ENCODE measurements around the gene OSBPL1A.

The OSBPL1A gene

GRCh38 chr18:24187689-24188088 lies 209.9 kb downstream of the OSBPL1A start:
- Histone ChIP-seq H3K4me1 (ENCODE audit: low read length) (peaks cover 51% of the 10 kb centered on the region), H3K4me3 (ENCODE audit: low read length) (no peak overlapping the region), H3K27me3 (ENCODE audit: low read depth, low read length) (peaks cover 20% of the 10 kb centered on the region), H3K4me2 (ENCODE audit: low read length) (peak overlapping the region; percentile 92), H4K20me1 (ENCODE audit: insufficient read depth, low read length) (no peaks in the 10 kb centered on the region), H3K36me3 (replicated peaks; ENCODE audit: low read depth, low read length) (no peaks in the 10 kb centered on the region), H2AFZ (ENCODE audit: low read depth, low read length) (no peak overlapping the region), H3K9ac (ENCODE audit: low read length) (no peak overlapping the region), H3K79me2 (ENCODE audit: low read length) (no peaks in the 10 kb centered on the region), H3K27ac (ENCODE audit: low read length) (no peak overlapping the region), H3K9me3 (ENCODE audit: insufficient read depth, low read length) (no peaks in the 10 kb centered on the region)
- no peak for TF ChIP-seq EZH2phosphoT487 (IDR thresholded peaks at IDR 0.05; ENCODE audit: low read depth)
- TF ChIP-seq, protein P1, sequence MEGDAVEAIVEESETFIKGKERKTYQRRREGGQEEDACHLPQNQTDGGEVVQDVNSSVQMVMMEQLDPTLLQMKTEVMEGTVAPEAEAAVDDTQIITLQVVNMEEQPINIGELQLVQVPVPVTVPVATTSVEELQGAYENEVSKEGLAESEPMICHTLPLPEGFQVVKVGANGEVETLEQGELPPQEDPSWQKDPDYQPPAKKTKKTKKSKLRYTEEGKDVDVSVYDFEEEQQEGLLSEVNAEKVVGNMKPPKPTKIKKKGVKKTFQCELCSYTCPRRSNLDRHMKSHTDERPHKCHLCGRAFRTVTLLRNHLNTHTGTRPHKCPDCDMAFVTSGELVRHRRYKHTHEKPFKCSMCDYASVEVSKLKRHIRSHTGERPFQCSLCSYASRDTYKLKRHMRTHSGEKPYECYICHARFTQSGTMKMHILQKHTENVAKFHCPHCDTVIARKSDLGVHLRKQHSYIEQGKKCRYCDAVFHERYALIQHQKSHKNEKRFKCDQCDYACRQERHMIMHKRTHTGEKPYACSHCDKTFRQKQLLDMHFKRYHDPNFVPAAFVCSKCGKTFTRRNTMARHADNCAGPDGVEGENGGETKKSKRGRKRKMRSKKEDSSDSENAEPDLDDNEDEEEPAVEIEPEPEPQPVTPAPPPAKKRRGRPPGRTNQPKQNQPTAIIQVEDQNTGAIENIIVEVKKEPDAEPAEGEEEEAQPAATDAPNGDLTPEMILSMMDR (IDR thresholded peaks at IDR 0.05; ENCODE audit: low read depth, low read length), result no peak

DNA sequence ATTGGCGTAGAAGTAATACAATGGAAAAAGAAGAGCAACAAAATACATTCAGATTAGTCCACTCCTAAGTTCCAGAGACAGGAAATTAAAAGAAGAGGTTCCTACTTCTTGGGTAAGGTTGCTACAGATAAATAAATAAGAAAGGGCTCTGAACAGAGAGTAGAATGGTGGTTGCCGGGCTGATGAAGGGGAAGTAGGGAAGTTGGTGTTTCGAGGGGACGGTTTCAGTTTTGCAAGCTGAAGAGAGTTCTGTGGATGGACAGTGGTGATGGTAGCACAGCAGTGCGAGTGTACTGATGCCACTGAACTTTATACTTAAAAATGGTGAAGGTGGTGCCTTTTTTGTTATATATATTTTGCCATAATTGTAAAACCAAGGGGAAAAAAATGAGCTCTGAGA lies 210.6 kb downstream of the OSBPL1A start:
- Histone ChIP-seq H3K79me2 (ENCODE audit: low read length) (no peaks in the 10 kb centered on the region), H3K4me2 (ENCODE audit: low read length) (peak overlapping the region; percentile 92), H4K20me1 (ENCODE audit: insufficient read depth, low read length) (no peaks in the 10 kb centered on the region), H3K9me3 (ENCODE audit: insufficient read depth, low read length) (no peaks in the 10 kb centered on the region), H3K4me3 (ENCODE audit: low read length) (peak overlapping the region; percentile 55), H3K4me1 (ENCODE audit: low read length) (peaks cover 46% of the 10 kb centered on the region), H3K27ac (ENCODE audit: low read length) (no peak overlapping the region), H3K36me3 (replicated peaks; ENCODE audit: low read depth, low read length) (no peaks in the 10 kb centered on the region), H3K27me3 (ENCODE audit: low read depth, low read length) (peaks cover 14% of the 10 kb centered on the region), H2AFZ (ENCODE audit: low read depth, low read length) (no peak overlapping the region), H3K9ac (ENCODE audit: low read length) (peak overlapping the region; percentile 23; the same call in 1 of the 2 replicates)
- no peak for TF ChIP-seq EZH2phosphoT487 (IDR thresholded peaks at IDR 0.05; ENCODE audit: low read depth)
- TF ChIP-seq, protein P1 (IDR thresholded peaks at IDR 0.05; ENCODE audit: low read depth, low read length), result no peak

DNA sequence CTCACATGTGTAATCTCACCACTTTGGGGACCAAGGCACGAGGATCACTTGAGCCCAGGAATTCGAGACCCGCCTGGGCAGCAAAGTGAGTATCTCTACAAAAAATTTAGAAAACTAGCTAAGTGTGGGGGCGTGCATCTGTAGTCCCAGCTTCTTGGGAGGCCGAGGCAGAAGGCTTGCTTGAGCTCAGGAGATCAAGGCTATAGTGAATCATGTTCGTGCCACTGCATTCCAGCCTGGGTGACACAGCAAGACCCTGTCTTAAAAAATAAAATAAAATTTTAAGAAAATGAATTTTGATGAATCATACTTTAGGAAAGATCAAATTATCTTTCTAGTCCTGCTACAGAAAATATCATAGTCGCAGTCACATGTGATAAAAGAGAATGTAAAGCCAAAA lies 211.8 kb downstream of the OSBPL1A start:
- Histone ChIP-seq H3K36me3 (replicated peaks; ENCODE audit: low read depth, low read length) (no peaks in the 10 kb centered on the region), H3K4me1 (ENCODE audit: low read length) (peaks cover 42% of the 10 kb centered on the region), H3K4me2 (ENCODE audit: low read length) (no peak overlapping the region), H3K27ac (ENCODE audit: low read length) (no peak overlapping the region), H3K9ac (ENCODE audit: low read length) (no peak overlapping the region), H2AFZ (ENCODE audit: low read depth, low read length) (no peak overlapping the region), H3K79me2 (ENCODE audit: low read length) (no peaks in the 10 kb centered on the region), H3K4me3 (ENCODE audit: low read length) (no peak overlapping the region), H4K20me1 (ENCODE audit: insufficient read depth, low read length) (no peaks in the 10 kb centered on the region), H3K9me3 (ENCODE audit: insufficient read depth, low read length) (no peaks in the 10 kb centered on the region), H3K27me3 (ENCODE audit: low read depth, low read length) (peaks cover 5% of the 10 kb centered on the region)
- TF ChIP-seq, protein P1 (IDR thresholded peaks at IDR 0.05; ENCODE audit: low read depth, low read length), result no peak
- no peak for TF ChIP-seq EZH2phosphoT487 (IDR thresholded peaks at IDR 0.05; ENCODE audit: low read depth)

DNA sequence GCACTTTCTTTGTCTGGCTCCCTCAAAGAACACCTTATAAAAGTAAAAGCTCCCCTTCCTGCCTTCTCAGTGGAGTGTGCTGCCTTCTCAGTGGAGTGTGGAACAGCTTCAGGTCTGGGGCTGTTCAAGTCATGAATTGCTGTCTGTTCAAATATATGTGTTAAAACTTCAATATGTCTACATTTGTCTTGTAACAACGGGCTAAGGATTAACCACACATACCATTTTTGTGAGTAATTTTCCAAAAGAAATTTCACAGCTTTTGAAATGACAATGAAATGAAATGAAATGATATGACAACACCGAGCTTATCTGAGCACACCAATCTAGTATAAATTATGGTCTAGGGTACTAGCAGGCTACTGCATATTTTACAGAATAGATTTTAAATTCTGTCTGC lies 215.8 kb downstream of the OSBPL1A start:
- TF ChIP-seq, protein P1 (IDR thresholded peaks at IDR 0.05; ENCODE audit: low read depth, low read length), result no peak
- no peak for TF ChIP-seq EZH2phosphoT487 (IDR thresholded peaks at IDR 0.05; ENCODE audit: low read depth)
- Histone ChIP-seq H3K27ac (ENCODE audit: low read length) (no peak overlapping the region), H3K79me2 (ENCODE audit: low read length) (no peaks in the 10 kb centered on the region), H3K4me3 (ENCODE audit: low read length) (no peak overlapping the region), H3K4me2 (ENCODE audit: low read length) (no peak overlapping the region), H2AFZ (ENCODE audit: low read depth, low read length) (no peak overlapping the region), H3K36me3 (replicated peaks; ENCODE audit: low read depth, low read length) (no peaks in the 10 kb centered on the region), H3K9ac (ENCODE audit: low read length) (no peak overlapping the region), H3K27me3 (ENCODE audit: low read depth, low read length) (no peaks in the 10 kb centered on the region), H3K9me3 (ENCODE audit: insufficient read depth, low read length) (no peaks in the 10 kb centered on the region), H3K4me1 (ENCODE audit: low read length) (peaks cover 33% of the 10 kb centered on the region), H4K20me1 (ENCODE audit: insufficient read depth, low read length) (no peaks in the 10 kb centered on the region)

All from OCI-LY3 (cell line).